NCI-H187 treated with DMSO at 0.1 percent for 48 hours (cell line): ENCODE measurements around the gene VPS16.

Experiments used
- DNase-seq: peaks from one replicate; lab custom pipeline; 2025; lab: John Stamatoyannopoulos, UW

The VPS16 gene

GRCh38 chr20:2840138-2840966 is at the start of gene VPS16, which contains the start of gene PCED1A:
Gene VPS16 (plus strand): TSS chr20:2840745. CDS start chr20:2840775, 30 bp downstream.
Gene PCED1A (minus strand): TSS chr20:2840655. CDS start chr20:2839912, 743 bp downstream.
- DNase-seq: no peak

- no peak for DNase-seq
These were observed 47.1 kb upstream of the VPS16 start for GRCh38 chr20:2793471-2793870.

- no peak for DNase-seq
These were observed 46.3 kb upstream of the VPS16 start for GRCh38 chr20:2794202-2794748.

DNA sequence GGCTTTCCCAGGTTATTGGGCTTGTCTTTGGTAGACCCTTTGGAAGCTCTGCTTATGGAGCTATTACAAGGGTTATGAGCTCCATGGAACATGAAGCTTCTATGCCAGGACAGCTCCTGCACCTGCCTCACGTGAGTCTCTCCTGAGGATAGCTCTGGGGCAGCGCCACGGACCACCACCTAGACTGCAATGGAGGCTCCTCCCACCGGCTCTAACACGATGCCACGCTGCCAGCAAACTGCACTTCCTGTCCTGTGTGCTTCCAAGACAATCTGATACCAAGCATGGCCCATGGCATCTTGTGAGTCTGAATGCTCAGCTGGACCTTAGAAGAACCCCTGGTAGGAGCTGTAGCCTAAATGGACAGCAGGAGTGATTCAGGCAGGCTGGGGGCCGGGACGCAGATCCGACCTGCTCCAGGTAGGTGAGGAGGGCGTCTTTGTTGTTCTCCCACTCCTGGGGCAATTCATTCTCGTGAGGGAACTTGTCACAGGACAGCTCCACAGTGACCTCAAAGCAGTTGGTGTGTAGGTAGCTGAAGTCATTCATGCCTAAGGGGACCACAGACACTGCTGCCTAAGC is 45.6 kb upstream of the VPS16 start:
- no peak for DNase-seq

DNA sequence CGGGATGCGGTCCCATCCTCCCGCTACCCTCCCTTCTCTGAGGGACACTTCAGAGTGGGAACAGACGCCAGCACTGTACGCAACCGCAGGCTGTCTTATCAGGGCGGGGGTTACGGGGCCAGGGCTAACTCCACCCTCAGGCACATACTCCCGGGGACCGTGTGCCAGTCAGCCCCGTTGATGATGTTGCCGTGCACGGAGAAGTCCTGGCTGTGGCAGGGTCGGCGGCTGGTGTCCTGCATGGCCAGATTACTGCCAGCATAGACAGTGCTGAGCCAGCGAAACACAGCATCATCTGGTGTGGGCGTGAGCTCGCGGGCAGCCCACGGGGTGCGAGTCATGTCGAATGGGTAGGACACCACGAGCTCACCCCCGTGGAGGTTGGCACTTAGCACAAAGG is 45.1 kb upstream of the VPS16 start:
- no peak for DNase-seq

GRCh38 chr20:2796011-2796660 is 44.4 kb upstream of the VPS16 start:
- DNase-seq: no peak

DNA sequence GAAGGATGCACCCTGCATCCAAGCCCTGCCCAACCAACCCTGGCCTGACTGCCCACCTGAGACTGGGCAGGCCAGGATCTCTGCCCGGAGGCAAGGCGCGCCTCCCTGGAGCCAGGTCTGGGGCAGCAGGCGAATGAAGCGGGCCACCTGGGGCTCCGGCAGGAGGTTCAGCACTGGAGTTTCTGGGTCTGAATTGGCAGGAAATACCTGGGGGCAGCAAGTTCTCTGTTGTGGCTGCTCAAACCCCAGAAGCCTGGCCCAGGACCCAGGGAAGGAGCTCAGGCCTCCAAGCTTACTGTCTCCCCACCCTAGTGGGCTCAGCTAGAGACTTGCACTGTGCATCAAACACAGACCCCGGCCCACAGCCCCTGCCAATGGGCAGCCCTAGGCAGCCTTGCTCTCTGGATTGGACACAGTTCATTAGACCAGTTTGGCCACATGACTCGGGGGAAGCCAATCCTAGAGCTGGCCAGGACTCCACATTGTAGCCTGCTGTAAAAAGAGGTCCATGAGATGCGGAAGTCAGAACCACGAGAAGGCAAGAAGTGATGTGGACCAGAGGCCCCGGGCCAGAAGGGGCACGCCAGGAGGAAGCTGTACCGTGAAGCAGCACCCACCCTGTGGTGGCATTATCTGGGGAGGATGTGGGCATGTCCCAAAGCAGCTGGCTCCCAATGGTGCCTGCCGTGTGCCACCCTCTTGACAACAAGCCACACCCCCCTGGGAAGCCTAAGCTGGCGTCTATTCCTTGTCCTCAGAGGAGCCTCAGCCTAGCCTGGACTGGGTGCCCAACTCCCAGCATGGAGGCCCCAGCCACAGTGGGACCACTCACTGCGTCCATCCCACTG is 43.2 kb upstream of the VPS16 start:
- no peak for DNase-seq

GRCh38 chr20:2798095-2798805 is 42.3 kb upstream of the VPS16 start:
- no peak for DNase-seq

DNA sequence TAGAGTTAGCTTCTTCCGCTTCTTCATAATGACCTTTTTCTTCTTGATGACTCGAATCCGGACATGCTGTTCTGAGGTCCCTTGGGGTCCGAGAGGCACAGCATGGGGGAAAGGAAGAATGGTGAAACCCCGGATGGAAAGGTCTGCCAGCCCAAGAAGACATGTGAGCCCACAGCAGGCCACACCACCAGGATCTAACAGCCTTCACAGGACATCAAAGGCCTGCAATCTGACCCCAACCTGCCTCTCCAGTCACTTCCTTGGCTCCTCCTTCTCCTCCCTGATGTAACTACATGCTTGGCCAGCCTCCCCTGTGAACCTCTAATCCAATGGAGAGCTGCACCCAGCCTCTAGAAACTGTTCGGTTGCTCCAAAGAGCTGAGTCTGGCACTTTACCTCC is 41.7 kb upstream of the VPS16 start:
- no peak for DNase-seq

DNA sequence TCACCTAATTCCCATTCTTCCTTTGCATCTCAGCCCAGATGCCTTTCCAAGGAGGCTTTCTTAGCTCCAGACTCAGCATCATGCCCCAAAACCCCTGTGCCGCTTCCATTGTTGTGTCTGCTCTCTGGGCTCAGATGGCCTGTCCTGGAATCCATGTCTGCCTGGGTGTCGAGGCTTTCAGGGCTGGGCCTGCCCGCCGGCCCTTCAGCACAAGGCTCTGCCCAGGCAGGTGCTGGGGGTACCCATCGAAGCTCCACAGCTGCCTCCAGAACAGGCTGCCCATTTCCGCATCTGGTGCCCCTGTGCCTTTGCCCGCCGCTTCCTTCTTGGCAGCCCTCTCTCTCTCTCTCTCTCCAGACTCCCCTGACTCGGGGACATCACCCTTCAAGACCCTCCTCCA is 41.3 kb upstream of the VPS16 start:
- no peak for DNase-seq

GRCh38 chr20:2799688-2800520 is 40.6 kb upstream of the VPS16 start:
- DNase-seq: no peak

GRCh38 chr20:2800521-2801285 is 39.8 kb upstream of the VPS16 start, which contains the start of gene CPXM1:
Gene CPXM1 (minus strand): TSS chr20:2800627. CDS start chr20:2800572, 55 bp downstream.
- no peak for DNase-seq

- DNase-seq: no peak
These were observed 39.2 kb upstream of the VPS16 start for GRCh38 chr20:2801286-2801728.

GRCh38 chr20:2804041-2804828 is 36.3 kb upstream of the VPS16 start:
- no peak for DNase-seq

DNA sequence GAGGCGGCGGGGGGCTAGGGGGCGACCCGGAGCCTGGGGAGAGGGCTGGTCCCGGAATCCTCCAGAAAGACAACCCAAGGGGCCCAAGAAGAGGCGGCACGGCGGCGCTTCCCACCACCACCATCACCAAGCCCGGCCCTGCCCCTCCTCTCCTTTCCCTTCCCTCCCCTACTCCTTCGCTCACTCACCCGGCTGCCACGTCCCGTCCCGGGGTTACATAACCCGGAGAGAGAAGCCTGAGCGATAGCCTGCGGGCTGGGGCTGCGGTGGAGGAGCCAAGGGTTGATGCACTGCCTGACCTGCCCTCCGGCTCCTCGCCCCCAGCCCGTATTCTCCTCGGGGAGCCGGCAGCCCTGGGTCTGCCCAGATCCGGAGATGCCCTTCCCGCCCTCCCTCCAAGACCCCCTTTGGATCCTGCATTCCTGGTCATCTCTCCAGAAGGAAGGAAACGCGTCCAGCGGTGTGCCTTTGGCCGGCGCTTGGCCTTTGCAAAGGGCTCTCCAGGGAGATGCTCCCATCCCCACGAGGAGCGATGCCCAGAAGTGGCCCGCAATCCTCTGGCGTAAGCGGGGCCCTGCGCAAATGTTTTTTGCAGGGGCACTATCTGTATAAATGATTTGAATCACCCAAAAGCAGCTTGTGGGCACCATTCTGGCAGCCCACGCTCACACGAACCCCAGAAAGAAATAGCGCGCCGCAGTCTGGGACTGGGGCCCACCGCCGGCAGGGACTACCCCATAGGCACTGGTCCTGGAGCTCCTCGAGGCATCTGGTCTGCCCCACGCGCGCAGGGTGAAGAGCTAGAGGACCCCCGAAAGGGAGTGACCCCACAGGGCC is 35.5 kb upstream of the VPS16 start:
- DNase-seq: no peak

DNA sequence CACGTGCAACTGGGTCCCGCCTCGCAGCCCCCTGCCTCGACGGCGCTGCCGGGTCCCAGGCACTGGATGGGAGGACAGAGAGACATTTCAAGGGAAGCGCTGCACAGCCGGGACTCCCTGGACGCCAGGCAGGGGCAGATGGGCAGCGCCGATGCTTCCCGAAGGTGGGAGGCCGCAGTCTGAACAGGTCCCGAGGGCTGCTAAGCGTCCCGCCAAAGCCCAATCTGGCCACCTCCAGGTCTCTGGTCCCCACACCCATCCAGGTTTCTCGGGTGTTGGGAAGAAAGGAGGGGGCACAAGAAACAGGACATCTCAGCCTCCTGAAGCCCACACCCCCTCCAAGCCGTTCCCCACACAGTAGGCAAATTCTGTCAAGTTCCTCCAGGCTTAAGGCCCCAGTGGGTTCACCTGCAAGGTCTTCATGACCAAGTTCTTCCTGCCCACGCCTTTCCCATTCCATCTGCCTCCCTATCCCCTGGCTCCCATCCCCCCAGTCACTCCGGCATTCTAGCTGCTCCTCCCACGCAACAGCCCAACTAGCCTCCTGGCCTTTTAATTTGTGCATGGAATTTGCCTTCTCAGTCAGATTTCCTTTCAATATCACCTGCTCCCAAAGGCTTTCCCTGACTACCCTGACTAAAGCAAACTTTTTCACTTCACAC is 34.7 kb upstream of the VPS16 start:
- no peak for DNase-seq

- DNase-seq: no peak
These were observed 34.2 kb upstream of the VPS16 start for GRCh38 chr20:2806351-2806701.
